Stomach (tissue), 4 donors: ENCODE data around the gene CYREN.

Experiments used
- POLR2A ChIP-seq, 4 donors: fragments of 450-650 bp; IDR thresholded peaks; one replicate each; pipeline ENCODE4 v1.6.1; 2016; ENCODE audit warnings: antibody characterized with exemption in 4 of 4, control low read depth in 2 of 4, mild to moderate bottlenecking in 1 of 4, moderate library complexity in 1 of 4
- POLR2AphosphoS5 ChIP-seq, 3 donors: sonication (generic); formaldehyde crosslinking; IDR thresholded peaks; one replicate each; pipeline ENCODE4 v1.6.1; 2016; ENCODE audit warnings: antibody characterized with exemption in 3 of 3
- TF ChIP-seq, protein P1 (sequence below), 7 experiments: fragments of 450-650 bp in 4 of 7; fragments of 200-600 bp in 3 of 7; sonication (generic) in 3 of 7; IDR thresholded peaks; one replicate each; pipeline ENCODE4 v1.5.1; 2016 to 2019; ENCODE audit warnings: antibody characterized with exemption in 7 of 7, control low read depth in 2 of 7, mild to moderate bottlenecking in 1 of 7

DNA sequence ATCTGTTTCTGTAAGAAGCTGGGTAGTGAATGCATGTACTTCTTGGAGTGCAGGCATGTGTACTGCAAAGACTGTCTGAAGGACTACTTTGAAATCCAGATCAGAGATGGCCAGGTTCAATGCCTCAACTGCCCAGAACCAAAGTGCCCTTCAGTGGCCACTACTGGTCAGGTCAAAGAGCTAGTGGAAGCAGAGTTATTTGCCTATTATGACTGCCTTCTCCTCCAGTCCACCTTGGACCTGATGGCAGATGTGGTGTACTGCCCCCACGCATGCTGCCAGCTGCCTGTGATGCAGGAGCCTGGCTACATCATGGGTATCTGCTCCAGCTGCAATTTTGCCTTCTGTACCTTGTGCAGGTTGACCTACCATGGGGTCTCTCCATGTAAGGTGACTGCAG is 41.6 kb downstream of the CYREN start:
- TF ChIP-seq POLR2A (IDR thresholded peaks at IDR 0.05): no peak
- TF ChIP-seq, protein P1, sequence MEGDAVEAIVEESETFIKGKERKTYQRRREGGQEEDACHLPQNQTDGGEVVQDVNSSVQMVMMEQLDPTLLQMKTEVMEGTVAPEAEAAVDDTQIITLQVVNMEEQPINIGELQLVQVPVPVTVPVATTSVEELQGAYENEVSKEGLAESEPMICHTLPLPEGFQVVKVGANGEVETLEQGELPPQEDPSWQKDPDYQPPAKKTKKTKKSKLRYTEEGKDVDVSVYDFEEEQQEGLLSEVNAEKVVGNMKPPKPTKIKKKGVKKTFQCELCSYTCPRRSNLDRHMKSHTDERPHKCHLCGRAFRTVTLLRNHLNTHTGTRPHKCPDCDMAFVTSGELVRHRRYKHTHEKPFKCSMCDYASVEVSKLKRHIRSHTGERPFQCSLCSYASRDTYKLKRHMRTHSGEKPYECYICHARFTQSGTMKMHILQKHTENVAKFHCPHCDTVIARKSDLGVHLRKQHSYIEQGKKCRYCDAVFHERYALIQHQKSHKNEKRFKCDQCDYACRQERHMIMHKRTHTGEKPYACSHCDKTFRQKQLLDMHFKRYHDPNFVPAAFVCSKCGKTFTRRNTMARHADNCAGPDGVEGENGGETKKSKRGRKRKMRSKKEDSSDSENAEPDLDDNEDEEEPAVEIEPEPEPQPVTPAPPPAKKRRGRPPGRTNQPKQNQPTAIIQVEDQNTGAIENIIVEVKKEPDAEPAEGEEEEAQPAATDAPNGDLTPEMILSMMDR (IDR thresholded peaks at IDR 0.05): no peak
- TF ChIP-seq POLR2AphosphoS5 (IDR thresholded peaks at IDR 0.05): no peak
